GM18517 (cell line): ENCODE results near the gene GAP43.

Source experiments
- ATAC-seq: cut with Tn5 transposase; IDR thresholded peaks from one replicate; pipeline ENCODE4 v1.9.1; 2021; ENCODE audit warnings: mild to moderate bottlenecking, moderate library complexity; ENCODE audit not compliant: unreplicated experiment

GAP43 gene, protein sequence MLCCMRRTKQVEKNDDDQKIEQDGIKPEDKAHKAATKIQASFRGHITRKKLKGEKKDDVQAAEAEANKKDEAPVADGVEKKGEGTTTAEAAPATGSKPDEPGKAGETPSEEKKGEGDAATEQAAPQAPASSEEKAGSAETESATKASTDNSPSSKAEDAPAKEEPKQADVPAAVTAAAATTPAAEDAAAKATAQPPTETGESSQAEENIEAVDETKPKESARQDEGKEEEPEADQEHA

DNA sequence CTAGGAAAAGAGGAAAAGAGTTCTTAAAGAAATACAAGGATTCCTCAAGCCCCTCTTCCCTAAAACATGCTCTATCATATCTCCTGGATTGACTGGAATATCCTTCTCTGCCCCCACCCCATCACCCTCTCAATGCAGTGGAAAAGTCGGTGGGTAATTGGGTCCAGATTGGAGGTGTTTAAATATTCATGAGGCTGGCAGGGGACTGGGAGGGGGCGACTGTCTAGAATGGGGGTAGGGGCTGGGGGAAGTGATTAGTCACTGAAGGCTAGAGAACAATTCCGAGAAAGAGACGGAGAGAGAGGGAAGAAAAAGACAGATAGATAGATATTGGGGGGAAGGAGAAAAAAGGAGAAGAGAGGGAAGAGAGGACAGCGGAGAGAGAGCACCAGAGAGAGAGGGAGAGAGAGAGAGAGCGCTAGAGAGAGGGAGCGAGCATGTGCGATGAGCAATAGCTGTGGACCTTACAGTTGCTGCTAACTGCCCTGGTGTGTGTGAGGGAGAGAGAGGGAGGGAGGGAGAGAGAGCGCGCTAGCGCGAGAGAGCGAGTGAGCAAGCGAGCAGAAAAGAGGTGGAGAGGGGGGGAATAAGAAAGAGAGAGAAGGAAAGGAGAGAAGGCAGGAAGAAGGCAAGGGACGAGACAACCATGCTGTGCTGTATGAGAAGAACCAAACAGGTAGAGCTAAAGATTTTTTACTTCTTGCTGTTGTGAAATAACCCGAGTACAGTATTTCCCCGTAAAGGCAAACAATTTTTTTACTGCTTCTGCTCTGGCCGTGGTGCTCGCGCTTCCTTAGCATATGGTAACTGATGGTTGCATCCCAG, at the start of gene GAP43:
TSS of gene GAP43 (plus strand) at position 467 of the 825 bp plus-strand sequence. CDS start at position 647, 180 bp downstream.
- ATAC-seq = no peak

DNA sequence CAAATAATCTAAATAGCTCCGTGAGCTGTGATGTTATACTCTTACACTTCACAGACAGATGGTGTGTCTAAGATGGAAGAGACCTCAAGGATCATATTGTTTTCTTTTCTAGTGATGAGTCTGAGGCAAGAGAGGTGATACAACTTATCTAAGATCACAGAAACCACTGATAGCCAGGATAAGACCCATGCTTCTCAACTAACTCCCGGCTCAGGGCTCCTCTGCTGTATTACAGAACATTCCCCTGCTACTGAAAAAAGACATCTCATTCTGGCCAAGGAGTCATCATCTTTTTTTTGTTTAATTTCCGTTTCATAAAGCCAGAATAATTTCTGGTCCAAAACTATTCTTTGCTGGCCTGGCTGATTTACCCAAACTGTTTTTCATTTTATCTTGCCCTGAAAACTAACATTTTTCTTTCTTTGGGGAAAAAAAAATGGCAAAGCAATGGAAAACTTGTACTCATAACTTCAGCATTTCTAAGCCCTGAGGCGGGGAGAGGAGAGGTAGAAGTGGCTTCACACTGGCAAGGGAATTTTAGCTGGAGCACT, 46.9 kb upstream of the GAP43 start:
- ATAC-seq = no peak

DNA sequence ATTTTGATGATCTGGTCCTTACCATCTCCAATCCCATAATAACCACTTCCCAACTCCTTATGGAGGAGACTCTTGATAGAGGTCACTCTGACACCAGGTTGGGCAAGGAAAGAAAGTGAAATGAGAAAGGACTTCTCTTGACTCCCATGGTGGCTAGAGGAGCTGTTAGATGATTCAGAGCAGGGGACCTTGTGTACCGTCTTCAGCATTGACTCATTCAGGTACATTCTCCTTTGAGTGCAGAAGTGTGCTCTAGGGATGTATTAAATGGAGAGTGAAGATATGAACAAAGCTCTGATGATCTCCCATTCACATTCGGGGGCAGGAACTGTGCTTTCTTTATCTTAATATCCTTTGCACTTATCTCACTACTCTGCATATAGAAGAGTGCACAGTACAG, 46.3 kb upstream of the GAP43 start:
- no peak for ATAC-seq

DNA sequence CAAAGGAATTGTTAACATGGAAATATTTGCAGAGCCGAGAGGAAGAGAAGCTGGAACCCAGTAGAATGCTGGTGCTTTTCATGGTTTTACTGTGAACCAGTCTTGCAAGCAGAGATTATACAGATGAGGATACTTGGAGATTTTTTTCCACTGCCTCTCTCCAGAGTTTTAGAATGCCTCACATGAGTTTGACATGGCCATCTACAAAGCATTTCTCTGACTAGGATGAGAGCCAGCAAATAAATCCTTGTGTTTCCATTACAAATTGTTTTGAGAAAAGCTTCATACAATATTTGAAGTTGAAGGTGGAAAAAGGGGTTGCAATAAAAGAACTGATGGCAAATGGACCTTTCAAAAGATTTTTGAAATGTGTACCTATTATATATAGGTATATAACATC, 45.0 kb upstream of the GAP43 start:
- no peak for ATAC-seq

DNA sequence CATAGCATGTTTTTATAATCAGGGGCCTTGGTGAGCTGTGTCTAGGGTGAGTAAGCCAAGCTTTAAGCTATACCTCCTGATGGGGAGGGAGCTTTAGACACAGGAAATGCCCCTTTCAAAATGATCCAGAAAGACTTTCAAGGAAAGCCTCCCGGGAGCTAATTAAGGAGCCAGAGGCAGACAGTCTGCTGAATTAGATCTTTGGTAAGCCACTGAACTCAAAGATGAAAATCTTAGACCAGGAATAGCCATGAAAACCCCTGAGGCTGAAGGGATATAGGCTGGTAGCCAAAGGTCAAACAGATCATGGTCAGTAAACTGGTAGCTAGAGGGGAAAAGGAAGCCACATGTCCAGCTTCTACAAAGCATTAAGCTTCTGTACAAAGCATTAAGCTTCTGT, 42.7 kb upstream of the GAP43 start:
- no peak for ATAC-seq

DNA sequence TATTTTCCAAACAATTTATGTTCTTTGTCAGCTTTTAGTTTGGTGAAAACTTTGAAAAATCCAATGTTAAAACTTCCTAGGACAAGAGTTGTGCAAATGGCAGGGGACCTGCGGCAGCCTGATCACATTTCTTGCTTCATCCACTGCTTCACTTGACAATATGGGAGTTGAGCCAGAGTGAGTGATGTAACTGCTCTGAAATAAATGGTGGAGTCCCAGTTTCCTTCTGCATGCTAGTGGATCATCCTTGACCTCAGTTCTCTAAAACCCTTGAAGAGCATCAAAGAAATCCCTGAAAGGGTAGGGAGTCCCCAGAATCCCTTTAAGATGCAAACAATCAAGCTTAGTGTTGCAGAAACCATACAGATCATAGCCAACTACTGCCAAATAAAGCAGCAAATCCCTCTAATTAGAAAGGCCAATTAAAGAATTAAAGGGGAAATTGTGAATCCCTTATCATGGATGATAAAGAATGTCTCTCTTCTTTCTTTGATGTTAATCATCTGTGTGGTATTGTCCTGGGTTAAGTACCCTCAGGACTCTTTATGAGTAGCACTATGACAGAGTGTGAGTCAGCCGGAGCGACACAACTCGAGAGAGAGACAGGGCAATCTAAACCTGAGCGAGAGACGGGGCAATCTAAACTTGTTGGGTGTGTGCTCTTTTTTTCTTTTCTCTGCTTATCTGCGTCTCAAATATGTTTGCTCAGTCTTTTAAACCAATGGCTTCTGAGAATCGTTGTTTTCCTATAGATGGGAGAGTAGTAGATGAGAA, 41.8 kb upstream of the GAP43 start:
- no peak for ATAC-seq

DNA sequence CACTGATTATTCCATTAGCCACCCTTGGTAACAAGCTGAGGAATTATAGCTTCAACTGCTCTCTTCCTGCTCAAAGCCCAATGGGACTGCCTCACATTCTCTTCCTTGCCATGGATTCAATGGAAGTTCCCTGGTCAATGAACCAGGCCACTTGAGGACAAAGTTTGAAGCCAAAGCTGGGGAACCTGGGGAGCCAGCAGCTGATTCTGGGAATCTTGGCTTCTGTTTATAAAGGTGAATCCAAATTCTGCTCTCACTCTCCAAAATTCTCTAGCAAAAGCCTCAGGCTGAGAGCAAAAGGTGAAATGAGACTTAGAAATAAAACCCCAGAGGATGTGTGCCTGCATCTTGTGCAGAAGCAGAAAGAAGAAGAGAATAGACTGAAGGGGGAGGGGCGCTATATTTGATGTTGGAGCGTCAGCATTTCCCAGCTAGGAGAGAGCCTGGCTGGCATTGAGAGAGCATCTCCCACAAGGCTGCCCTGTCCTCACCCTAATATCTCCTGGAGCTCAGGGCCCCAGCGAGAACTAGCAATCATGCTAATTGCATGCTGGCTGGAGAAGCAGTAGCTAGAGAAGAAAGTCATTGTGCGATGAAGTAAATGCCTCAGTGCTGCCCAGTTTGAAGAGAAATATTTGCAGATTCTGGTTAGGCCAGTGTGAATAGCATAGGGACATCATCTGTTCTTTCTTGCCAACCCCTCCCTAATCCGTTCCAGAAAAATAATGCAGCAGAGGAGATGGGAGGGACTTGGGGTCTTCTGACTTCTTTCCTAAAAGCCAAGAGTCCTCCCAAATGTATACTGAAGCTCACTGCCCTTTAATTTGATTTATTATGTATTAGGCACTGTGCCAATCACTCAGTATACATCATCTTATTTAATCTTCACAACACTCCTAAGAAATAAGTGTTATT, 34.9 kb upstream of the GAP43 start:
- no peak for ATAC-seq

DNA sequence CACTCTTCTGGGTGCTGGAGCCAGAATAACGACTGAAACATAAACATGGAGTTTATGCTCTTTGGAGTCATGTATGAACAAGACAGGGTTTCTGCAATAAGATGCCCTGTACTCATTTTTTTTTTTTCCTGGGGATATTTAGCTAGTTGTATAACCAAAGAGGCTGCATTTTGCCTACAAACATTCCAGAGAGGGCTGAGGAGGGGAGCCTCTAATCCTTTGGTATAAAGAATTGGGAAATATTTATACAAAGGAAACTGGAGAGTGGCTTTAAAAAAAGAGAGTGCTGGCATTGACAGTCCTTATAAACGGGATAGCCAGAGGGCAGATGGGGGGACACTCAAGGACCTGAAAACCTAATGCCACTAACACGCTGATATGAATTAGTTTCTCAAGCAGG, 32.4 kb upstream of the GAP43 start:
- ATAC-seq = no peak

DNA sequence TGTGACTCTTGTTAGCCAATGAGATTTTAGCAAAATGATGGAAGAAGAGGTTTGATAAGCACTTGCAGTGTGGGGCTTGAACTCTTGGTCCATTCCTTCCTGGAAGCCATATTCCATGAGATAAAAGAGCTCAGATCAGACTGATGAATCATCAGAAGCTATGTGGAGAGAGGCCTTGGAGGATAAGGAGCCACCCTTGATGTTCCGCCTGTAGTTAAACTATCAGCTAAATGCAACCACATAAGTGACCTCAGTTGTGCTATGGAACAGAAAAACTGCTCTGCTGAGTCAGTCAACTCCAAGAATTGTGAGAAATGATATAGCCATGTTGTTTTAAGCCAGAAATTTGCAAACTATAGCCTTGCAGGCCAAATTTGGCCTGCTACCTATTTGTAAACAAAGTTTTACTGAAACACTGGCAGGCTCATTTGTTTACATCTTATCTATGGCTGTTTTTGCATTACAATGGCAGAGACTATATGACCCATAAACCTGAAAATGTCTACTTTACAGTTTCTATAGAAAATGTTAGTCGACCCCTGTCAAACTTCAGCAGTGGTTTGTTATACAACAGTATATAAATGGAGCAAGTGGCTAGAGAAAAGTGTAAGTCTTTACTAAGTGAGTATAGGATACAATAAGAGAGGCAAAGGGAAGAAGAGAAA, 27.6 kb upstream of the GAP43 start:
- no peak for ATAC-seq

DNA sequence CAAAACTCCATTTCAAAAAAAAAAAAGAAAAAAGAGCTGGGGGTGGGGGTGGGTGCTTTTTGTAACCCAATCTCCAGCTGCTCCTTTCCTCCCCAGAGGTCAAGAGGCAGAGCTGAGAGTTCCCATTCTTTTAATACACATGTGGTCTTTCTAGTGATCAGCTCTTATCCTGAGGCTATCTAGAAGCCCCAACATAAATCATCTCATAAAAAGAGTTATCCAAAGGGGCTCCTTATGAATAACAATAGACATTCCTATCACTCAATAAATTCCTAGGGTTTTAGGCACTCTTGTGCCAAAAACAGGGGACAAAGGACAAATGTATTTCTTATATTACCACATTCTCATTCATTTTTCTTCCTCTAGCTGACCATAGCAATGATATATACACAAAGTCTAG, 25.1 kb upstream of the GAP43 start:
- no peak for ATAC-seq

DNA sequence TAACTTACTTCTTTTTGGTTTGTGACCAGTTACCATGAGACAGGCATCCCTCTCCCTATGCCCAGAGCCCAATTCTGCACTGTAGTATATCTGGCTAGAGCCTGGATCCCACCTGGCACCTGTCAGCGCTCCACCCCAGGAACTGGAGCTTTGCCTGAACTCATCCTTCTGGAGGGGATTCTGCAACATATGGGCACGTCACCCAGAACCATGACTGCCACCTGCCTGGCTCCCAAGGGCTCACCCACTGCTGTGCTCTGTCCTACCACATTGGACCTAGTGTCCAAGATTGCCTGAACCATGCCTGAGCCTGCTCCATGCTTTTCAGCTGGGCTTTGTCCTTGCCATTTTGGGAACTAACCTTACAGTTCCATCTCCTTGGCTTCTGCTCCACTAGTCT, 21.1 kb upstream of the GAP43 start:
- no peak for ATAC-seq

DNA sequence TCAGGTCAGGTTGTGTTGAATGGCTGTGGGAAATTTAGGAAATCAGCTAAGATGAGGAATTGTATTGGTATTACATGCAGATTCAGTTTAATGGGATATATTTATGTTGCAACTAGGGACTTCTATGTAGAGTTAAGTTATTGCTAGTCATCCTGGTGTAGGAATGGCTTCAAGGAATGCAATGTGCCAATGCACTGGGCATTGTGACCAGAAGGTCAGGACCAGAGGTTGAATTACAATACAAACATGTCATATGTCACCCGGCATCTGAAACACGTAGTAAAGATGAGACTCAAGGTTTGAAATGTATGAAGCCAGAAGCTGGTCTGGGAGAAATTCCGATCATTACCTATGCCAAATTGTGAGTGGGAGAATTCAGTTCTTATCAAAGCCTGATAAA, 11.7 kb upstream of the GAP43 start:
- no peak for ATAC-seq

DNA sequence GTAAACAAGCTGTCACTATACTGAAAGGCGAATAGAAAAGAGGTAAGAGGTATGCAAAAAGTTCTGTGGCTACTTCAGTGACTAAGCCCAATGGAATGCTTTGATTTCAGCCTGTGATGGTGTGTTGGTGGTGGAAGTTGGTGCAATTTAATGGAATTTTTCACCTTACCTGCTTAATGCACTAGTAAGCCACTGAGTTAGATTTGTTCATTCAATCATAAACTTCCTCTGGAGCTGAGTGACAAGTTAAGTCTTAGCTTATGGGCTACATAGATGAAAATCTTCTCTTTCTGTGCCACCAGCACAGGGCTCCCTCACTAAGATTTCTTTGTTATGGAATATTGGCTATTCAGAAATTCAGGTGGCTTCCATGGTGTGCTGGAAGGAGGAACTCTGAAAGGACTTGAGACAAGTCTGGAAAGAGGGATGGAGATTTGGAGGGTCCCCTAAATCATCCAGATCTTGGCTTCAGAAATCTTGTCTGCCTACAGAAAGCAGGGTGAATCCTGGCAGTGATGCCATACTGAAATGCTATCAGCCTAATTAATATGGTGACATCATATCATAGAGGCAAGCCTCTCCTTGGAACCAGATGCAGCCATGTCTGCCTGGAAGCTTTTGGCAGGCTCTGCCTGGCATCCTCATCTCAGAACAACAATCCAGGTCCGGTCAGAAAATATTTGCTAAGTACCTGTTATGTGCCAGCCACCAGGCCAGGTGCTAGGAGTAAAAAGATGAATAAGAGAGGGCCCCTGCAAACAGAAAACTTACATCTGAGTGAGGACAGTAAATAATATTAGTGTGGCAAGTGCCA, 8.1 kb upstream of the GAP43 start:
- no peak for ATAC-seq

DNA sequence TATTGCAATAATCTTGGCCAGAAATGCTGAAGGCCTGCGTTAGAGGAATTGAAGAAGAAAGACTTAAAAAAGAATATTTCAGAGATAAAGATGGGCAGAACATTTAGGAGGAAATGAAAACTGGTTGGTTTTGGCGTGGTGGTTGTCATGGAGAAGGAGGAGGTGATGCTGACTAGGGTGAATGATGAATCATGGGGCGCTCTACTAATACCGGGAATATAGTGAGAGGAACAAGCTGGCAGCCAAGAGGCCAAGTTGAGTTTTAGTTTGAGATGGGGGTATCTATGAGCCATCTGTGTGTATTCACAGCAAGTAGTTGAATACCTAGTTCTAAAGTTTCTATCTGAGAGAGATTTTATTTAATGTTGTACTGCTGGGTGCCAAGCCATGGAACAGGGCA, 6.8 kb upstream of the GAP43 start:
- no peak for ATAC-seq

DNA sequence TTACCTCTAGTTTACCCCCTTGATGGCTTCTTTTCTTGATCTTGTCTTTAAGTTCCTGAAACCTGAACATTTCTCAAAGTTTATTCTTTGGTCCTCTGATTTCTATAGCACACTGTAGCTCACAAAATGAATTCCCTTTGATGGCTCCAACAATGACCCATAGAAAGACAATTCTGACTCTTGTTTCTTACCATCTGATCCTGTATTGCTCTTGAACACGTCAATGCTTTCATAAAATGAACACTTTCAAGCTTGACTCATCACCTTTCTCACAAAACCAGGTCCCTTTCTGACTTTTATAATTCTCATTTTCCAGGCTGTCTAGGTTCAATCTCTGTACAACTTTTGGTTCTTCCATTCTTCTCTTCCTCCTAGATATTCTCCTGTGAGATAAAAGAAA, 5.7 kb upstream of the GAP43 start:
- ATAC-seq = no peak

DNA sequence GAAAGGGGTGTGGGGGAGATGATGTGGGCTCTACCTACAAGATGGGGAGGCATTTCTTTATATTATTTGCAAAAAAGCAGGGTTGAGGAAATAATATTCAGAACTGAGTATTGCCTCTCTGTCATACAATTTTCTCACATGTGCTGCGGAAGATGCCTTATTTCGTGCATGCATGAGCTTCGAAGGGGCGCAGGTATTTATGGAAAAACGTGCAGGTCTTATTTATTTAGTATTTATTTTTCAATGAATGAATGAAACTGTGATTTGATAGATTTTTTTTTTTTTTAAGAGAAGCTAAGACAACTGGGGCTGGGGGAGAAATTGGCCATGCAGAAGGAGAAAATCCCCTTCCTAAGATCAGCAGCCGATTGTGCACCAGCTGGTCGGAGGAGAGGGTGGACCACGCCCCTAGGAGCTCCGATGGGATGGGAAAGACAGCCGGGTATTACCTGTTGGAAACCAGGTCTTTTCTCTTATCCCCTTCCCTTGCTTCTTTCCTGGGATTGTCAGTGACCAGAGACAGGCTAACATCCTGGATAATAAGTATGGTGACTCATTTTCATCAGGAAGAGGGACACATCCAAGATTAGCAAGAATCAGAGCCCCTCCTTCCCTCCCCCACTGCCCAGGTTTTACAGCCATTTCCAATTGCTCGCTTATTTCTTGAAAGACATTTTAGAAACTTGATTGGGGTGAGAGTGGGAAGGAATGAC, 875 bp downstream of the GAP43 start:
- ATAC-seq = no peak

DNA sequence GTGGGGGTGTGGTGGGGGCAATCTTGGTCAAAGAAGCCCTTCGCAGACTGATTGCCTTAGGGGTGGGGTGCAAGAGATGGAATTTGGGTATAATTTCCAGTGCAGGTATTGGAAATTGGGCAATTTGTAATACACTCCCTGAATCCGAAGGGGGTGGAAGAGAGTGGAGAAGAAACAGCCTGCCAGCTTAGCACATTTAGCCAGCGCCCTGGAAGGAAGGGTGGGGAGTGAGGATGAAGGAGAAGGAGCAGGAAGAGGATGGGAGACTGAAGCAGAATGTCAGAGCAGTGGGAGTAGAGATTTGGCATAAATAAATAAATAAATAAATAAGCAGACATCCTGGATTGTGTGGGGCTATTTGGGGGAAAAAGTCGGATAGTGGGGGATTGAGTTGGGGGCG, 1.6 kb downstream of the GAP43 start:
- ATAC-seq = no peak

DNA sequence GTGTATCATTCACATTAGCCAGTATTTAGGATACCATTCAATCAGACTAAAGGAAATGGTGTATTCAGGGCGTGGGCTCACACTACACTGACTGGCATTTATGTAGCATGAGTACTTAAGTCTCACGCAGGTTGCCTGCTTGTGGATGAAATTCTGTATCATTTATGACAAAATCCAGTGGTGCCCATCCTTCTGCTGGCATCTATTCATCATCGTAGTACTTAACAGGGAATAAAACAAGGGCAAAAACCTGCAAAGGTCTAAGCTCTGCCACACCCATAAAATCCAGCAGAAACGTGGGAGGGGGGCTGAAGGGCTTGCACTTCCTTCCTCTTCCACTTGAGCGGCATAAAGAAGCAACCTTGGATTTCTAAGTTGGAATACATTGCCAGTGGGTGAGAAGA, 2.7 kb downstream of the GAP43 start:
- no peak for ATAC-seq
